NCI-H2107 treated with DMSO at 0.1 percent for 48 hours (cell line): ENCODE data around the gene VAV2.

ENCODE experiments used
- DNase-seq: peaks from one replicate; lab custom pipeline; 2025; ENCODE audit not compliant: unreplicated experiment; lab: John Stamatoyannopoulos, UW

The VAV2 gene

DNA sequence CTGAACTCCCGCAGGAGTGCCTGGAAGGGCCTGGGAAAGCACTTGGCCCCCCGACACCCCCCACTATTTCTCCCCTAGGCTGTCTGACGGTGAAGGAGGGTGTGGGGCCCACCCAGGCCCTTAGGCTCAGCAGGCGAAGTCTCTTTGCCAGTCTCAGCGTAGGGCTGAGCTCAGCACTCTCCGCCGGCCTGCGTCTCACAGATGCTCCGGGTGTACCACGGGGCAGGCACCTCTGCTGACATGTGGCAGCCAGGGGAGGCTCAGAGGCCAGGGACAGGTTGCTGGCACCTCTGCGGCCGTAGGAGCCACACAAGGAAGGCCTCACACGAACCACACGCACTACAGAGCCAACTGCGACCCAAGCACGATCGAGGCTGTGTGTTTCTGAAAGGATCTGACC is 114.2 kb downstream of the VAV2 start:
- no peak for DNase-seq

DNA sequence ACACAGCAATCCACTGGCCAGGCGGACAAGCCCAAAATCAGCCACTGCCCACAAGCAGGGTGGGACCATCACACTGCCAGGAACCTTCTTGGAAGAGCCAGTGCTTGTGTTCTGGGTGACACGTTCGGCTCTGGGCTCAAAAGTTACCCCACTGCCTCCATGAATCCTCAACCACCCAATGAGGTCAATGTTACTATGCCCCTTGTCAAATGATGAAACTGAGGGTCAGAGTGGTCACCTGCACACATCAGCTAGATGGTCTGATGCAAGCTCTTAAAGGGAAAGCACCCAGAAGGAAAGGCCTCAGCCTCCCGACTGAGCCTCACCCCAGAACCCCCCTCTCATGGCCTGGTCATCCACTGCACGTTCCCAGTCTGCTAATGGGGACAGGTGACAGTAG is 114.8 kb downstream of the VAV2 start:
- no peak for DNase-seq

DNA sequence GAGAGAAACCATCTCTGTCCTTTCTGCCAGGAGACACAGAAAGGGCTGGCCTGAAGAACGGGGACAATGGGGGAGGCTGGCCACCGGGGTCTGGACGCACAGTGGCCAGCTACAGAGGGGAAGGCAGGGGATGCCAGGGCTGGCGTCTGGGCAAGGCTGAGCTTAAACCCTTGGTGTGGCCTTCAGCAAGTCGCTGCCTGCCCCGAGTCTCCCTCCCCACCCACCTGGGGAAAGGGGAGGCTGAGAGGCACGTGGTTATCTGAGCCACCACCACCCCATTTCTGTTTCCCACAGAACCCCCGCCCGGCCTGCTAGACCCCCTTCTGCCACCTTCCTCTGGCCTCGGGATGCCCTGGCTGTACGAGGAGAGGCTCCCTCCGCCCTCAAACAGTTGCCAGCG is 115.3 kb downstream of the VAV2 start:
- DNase-seq = peak; percentile 63

DNA sequence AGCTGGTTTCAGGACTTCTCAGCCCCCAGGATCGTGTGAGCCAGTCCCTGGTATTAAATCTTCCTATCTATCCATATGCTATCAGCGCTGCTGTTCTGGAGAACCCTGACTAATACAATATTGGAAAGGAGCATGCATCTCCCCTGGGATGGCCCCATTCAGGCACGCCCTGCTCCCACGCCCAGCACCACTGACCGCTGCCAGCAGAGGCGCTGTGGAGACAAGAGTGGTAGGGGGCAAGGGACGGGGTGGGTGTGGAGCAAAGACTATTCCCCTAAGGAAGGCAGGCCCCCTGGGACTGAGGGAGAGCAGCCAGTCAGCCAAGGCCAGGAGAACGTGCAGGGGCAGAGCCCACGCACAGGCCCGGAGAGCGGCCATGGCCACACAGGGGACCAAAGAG is 116.0 kb downstream of the VAV2 start:
- no peak for DNase-seq

DNA sequence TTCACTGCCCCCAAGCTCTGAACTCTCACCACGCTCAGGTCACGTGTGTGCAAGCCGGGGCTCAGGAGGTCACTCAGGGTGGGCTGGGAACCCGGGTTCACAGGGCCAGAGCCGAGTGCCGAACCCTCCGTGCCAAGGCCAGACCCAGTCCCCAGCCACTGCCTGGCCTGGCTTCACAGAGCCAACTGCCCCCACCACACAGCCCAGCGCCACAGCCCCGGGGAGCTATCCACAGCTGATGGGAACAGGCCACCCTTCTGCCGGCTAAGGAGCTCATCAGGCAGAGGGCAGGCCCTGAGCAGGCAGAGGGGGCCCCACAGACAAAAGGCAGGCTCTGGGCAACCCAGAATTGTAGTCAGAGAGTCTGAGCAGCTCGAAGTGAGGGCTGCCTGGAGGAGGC is 117.0 kb downstream of the VAV2 start:
- DNase-seq = no peak

DNA sequence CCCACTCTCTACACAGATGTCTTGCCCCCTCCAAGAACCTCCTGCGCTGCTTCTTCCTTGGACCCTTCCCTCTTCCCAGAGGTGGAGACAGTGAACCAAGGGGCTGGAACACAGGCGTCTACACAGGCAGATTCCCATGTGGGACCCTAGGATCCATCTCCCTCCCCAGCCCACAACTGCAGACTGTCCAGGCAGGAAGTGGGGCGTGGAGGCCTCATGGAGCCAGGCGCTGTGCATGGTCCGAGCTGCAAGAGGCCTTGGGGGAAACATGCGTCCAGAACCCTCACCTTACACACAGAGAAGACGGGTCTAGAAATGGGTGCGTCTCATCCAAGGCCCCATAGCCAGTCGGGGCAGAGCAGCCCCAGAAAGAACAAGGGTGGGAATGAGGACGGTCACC is 117.5 kb downstream of the VAV2 start:
- no peak for DNase-seq

DNA sequence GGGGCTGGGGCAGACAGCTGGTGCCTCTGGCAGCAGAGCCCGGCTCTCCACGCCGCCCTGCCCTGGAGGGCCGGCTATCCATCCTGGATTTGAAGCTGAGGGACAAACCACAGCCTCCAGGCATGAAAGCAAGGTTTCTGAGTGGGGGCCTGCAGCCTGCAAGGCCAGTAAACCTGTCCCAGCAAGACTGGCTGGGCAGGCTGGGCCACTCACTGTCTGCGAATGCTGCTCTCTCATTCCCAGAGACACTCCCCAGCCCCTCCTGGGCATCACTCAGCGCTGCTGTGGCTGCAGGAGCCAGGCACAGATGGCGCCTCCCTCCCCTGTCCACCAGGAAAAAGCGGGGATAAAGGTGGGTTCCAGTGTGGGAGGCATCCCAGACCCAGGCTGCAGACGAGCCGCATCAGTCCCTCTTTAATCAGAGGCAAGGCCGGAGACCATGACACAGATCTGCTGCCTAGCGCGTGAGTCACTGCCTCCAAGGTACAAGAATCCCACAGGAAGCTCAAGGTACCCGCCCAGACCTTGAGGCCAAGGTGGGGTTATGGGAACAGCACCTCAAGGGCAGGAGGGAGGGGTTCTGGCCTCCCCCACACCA is 118.0 kb downstream of the VAV2 start:
- no peak for DNase-seq

DNA sequence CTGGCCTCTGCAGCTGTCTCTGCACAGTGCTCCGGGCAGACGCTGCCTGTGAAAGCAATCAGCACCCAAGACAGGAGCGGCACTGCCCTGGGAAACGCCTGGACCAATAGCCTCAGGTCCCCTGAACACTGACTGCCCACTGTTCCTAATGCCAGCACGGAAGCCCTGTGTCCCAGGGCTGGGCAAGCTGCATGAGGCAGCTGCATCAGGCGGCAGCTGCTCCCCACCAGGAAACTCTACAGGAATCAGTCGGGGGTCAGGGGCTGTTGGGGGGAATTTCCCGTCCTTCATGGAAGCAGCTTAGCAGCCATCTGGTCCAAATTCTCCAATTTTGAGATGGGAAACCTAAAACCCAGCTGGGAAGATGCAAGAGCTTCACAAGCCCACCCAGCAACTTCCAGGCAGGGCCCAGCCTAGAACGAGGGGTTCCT is 118.6 kb downstream of the VAV2 start:
- DNase-seq = no peak

DNA sequence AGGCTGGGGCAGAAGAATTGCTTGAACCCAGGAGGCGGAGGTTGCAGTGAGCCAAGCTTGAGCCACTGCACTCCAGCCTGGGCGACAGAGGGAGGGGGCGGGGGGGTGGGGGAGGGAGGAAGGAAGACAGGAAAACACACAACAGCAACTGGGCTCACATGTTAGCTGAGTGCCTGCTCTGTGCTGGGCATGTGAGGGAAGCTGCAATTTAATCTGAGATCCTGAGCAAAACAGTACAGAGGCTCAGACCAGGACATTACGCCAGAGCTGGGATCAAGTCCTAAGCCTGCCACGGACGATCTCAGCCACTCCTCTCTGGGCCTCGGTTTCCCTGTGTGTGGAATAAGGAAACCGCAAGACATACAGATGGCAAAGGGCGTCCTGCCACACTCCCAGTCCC is 119.1 kb downstream of the VAV2 start:
- no peak for DNase-seq

DNA sequence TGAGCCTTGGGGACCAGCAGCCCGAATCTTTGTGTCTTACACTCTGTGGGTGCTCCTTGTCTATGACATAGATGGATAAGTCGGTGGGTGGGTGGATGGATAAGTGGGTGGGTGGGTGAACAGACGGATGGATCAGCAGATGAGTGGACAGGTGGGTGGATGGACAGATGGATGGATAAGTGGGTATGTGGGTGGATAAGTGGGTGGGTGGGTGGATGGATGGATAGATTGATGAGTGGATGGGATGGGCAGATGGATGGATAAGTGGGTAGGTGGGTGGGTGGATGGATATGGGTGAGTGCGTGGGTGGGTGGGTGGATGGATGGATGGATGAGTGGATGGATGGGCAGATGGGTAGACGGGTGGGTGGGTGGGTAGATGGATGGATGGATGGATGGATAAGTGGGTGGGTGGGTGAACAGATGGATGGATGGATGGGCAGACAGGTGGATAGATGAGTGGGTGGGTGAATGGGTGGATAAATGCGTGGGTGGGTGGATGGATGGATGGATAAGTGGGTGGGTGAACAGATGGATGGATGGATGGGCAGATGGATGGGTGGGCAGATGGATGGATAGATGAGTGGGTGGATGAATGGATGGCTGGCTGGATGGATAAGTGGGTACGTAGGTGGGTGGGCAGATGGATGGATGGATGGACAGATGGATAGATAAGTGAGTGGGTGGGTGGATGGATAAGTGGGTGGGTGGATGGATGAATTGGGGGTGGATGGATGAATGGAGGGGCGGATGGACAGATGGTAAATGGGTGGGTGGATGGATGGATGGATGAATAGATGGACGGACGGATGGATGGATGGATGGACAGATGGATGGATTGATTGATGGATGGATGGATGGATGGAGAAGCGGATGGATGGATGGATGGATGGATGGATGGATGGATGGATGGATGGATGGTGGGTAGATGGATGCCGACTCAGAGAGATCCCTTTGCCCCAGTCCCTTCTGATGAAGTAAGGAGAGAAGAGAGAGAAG is 121.2 kb downstream of the VAV2 start:
- DNase-seq = no peak

DNA sequence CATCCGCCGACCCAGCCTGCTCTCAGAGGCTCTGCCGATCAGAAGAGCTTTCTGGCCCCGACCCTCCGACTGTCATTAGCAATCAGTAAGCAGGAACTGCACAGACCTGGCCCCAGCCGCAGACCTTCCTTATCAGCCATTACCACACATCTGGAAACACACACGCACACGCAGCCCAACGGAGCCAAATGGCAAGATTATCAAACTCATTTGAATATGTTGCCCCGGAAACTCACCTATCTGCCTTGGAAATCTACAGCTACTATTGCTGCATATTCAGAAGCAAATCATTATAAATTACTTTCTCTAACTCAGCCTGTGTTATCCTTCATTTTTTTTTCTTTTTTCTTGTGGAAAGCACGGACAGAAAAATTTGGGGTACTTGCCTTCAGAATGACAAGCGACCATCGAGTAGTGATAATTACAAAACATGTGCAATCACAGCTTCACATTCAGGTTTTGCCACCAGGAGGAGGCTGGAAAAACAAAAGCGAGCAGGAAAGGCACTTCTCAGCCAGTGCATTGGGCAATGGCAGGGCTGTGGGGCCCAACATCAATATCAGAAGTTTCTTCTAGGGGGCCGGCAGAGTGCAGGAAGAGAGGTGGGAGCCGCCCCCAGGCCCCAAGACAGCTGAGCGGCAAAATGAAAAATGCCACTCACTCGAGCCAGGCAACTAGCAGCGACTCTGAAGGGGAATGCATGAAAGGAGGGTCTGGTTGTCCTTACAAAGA is 122.3 kb downstream of the VAV2 start:
- no peak for DNase-seq

DNA sequence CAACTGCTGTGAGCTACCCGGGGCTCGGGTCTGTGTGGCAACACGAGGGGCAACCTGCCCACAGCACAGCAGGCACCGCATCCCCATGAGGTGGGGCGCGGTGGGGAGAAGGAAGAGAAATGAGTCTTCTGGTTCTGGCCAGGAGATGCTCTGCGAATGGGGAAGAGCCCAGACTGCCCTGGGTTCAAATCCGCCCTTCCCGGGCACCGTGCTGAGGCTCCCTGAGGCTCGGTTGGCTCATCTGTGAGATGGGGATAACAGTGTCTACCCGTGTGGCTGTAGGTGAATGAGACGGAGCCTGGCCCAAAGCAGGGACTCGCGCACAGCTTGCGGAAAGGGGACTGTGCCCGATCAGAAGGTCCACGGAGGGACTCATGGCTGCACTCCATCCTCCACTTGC is 123.9 kb downstream of the VAV2 start:
- DNase-seq = no peak

DNA sequence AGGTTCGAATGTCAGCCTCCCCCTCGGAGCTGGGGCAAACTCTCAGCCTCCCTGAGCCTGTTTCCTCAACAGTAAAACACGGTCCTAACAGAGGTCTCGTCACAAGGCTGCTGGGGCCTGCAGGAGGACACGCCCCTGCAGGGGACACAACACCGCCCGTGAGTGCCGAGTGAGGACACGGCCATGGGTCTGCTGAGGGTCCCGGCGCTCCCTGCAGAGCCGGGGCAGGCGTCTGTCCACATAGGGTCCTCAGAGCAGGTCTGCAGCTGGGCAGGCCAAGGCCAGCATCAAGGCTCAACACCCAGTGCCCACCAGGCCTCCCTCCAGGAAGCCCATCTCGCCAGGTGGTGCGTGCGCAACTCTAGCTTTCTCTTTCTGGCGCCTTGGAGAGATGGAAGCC is 125.2 kb downstream of the VAV2 start:
- no peak for DNase-seq

DNA sequence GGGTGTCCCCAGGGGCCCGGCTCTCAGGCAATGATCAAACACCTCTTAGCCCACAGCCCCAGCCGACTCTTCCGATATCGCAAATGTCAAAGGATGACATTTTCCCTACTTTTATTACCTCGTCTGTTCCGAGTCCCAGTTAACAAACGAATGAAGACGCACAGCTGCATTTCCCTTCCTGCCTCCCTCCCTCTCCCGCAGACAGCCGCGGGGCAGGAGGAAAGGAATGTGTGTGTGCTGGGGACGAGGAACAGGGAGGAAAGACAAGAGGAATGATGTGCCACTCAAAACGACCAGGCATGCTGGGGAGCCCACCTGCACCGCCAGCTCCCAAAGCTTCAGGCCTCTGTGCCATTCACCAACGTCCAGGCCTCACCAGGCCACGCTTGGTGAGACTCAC is 128.1 kb downstream of the VAV2 start:
- no peak for DNase-seq

DNA sequence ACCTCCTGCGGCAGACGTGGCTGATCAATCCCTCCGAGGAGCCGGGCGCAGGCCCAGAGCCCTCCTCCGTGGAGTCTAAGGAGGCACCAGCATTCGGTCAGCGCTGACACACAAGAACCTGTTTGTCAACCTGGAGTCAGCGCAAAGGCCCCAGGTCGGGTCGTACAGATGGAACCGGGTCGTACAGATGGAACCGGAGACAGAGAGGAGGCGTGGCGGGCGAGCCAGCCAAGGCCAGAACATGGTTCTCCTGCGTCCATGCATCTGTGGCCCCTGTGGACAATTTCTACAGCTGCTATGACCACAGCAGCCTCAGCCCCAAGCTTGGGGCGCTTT is 128.9 kb downstream of the VAV2 start:
- no peak for DNase-seq

DNA sequence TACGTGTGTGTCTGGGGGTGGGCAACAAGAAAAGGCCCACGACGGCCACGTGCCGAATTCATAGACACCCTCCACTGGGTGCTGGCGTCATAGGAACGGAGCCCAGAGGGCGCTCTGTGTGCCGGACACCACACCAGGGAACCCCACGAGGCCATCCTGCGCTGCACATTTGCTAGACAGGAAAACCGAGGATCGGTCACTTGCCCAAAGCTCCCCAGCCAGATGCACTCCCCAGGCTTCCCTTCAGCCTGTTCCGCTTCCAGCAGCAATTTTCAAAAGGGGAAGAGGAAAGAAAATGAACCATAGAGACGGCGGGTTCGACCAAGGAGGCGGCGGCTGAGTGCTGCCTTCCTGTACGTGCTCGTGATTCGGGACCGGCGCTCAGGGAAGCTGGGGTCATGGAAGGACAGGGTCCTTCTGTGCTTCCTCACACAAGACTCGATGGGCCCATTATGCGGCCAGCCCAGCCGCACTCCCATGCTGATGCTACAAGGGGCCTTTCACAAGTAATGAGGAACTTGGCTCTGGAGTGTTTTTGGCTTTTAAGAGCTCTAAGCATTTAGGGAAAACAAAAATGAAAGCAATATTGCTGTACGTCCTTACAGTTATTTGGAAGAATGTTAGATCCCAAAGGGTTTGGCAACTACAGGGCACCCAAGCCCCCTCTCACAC is 129.4 kb downstream of the VAV2 start:
- DNase-seq = no peak

DNA sequence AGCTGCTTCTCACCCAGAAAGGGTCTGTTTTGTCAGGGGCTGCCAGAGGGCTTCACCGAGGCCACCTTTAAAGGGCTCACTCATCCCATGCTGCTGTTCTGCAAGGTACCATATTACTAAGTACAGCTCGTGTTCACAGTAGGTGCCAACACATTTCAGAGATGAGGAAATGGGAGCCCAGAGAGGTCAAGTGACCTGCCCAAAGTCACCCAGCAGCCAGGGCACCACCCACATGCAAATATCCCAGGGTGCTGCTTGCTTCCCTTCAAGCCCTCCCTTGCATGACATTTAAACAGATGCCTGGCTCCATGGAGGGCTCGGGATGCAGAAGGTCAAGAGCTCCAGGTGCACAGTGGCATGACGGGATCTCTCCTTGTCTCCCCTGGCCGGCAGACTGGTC is 130.4 kb downstream of the VAV2 start:
- no peak for DNase-seq

DNA sequence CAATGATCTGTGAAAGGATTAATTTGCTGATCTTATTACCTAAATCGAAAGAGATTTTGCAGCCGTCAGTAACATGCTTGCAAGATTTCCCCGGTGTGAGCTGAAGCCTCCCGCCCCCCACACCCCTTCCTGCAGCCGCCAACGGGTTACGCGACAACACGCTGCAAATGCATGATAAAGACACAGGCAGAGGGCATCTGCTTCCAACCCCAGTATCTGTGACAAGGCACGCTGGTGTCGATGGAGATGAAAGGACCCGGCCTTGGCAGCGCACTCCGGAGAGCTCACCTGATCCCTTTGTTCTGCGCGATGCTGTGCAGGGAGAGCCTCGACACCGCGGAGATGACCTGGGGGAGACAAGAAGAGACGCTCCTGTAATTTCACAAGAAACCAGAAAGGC is 131.0 kb downstream of the VAV2 start:
- DNase-seq = peak; percentile 31

DNA sequence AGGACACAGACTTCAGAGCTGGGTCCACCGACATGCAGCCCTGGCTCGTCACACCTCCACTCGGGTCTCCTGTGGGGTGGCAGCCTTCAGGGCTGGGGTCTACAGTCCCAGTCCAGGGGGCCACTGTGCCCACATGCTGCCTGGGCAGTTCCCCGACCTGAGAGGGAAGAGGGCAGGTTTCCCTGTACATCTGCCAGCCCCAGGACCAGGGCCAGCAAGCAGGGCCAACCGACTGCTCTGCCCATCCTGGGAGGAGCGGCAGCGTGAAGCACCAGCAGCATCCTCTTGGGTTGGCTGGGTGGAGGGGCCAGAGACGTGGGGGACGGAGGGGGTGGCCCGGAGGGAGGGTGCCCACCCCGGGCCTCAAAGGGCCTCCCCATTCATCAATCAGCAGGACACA is 133.4 kb downstream of the VAV2 start:
- DNase-seq = no peak

DNA sequence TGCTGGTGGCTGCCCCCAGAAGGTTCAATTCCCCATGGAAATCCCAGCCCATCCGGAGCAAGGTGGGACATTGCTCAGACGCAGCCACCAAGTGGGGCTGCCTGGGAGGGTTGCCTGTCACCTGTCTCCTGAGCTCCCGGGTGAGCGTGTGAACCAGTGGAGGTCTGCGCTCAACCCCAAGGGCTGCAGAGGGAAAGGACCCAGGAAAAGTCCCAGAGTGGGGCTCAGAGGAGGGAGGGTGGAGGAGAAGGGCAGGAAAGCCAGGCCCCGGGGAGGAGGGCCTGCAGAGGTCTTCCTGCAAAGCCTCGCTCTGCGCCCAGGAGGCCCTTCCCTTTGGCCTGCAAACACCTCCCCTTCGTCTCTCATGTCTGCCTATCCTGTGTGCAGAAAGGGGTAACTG is 134.5 kb downstream of the VAV2 start:
- no peak for DNase-seq

DNA sequence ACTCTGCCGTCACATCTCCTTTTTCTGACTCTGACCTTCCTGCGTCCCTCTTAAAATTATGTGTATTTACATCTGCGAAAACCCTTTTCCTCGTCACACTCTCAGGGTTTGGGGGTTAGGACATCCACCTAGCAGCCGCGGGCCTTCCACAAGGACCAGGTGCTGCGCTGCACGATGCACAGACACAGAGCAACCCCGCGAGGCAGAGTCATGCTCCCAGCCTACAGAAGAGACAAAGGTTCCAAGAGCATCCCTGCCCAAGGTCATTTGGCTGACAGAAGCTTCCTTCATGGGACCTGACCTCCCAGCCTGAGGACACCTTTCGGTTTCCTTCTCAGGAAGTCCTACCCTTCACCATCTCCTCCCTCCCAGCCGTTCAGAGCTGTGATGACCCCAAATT is 135.3 kb downstream of the VAV2 start:
- DNase-seq = no peak
